SIG-M5 treated with dmso at 0.1 percent for 504 hours (cell line): Measurements from ENCODE around the gene LRRC74B.

ENCODE experiments used
- DNase-seq: peaks from one replicate; lab custom pipeline; 2025; ENCODE audit not compliant: unreplicated experiment; lab: John Stamatoyannopoulos, UW

LRRC74B gene

GRCh38 chr22:21014202-21014725, 31.5 kb upstream of the LRRC74B start:
- peak; percentile 75 for DNase-seq

- DNase-seq, result no peak
Observed at GRCh38 chr22:21014726-21015465, 30.9 kb upstream of the LRRC74B start, which contains the start of gene P2RX6. P2RX6 (plus strand) TSS chr22:21015165; CDS start chr22:21015175, 10 bp downstream.

- no peak for DNase-seq
Observed at GRCh38 chr22:21015466-21016006, 30.2 kb upstream of the LRRC74B start.

- no peak for DNase-seq
Observed at GRCh38 chr22:21016644-21017420, 28.9 kb upstream of the LRRC74B start.

- DNase-seq, result no peak
Observed at GRCh38 chr22:21018314-21018713, 27.4 kb upstream of the LRRC74B start.

GRCh38 chr22:21020802-21021429, 24.8 kb upstream of the LRRC74B start:
- DNase-seq, result peak; percentile 13

- DNase-seq, result no peak
Observed at GRCh38 chr22:21022507-21022906, 23.2 kb upstream of the LRRC74B start.

- no peak for DNase-seq
Observed at GRCh38 chr22:21022955-21023614, 22.7 kb upstream of the LRRC74B start.

GRCh38 chr22:21025266-21025665, 20.5 kb upstream of the LRRC74B start:
- no peak for DNase-seq

- no peak for DNase-seq
Observed at GRCh38 chr22:21025763-21026755, 19.7 kb upstream of the LRRC74B start.

GRCh38 chr22:21026783-21027692, 18.7 kb upstream of the LRRC74B start:
- DNase-seq, result no peak

- no peak for DNase-seq
Observed at GRCh38 chr22:21028277-21029251, 17.2 kb upstream of the LRRC74B start.

GRCh38 chr22:21029486-21030025, 16.2 kb upstream of the LRRC74B start:
- DNase-seq, result no peak

- no peak for DNase-seq
Observed at GRCh38 chr22:21030032-21030431, 15.7 kb upstream of the LRRC74B start.

GRCh38 chr22:21030621-21031544, 14.9 kb upstream of the LRRC74B start:
- DNase-seq, result no peak

GRCh38 chr22:21031545-21032036, 14.2 kb upstream of the LRRC74B start:
- no peak for DNase-seq
